HG03045 (cell line): ENCODE results near the gene CREB3L1.
"Not testable (repeated sequence)": the region's sequence is repeated elsewhere in the genome, so short reads cannot be mapped to it uniquely, and the experiment has no call there.

Experiments
- ATAC-seq: cut with Tn5 transposase; IDR thresholded peaks from one replicate; pipeline ENCODE4 v1.9.1; 2021; ENCODE audit warnings: mild to moderate bottlenecking, moderate library complexity; ENCODE audit not compliant: unreplicated experiment

The CREB3L1 gene

DNA sequence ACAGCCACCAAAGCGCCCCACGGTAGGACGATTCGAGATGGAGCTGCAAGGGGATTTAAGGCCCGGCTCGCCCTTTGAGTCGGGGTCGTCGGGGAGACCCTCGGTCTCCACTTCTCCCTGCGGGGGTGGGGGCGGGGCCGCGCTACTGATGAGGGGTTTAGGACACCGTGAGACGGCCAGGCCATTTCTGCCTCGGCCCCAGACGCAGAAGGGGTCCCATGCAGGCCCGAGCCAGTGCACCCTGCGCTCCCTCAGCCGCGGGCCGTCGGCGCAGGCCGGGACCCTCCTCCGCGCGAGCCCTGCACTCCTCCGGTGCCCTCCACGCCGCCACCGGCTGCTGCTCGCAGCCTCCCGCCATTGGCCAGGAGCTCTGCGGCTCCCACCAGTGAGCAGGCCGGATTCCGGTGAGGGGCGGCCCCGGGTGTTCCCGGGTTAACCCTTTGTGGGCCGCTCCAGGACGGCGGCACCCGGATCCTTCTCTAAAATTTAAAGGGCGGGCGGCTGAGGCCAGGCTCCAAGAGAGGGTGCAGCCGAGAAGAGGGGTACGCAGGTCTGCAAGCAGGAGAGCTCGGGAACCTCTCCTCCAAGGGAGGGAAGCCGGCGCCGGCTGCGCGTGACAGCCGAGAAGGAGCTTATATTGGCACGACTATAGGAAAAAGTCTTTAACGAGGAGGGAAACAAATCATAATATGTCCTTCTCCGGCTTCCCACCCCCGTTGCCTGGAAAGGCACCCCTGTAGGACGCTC is 18.0 kb downstream of the CREB3L1 start:
- peak; percentile 58 for ATAC-seq

DNA sequence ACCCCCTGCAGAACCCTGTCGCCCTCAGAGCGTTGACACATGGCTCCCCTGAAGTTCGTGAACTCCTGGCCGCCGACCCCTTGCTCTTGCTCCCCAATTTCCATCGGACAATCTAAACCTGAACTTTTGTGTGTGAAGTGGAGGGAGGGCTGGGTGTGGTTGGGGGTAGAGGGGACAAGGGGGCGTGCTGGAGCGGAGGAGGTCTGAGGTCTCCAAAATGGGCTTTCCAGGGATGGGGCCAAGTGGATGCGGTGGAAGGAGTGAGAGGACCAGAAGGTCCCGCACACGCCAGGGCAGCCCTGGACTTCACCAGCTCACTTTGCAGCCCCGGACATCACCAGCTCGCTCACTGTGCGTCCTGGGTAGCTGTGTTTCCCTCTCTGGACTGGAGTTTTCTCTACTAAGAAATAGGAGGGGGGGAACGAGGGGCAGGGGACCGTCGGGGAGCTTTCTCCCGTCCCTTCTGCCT is 18.6 kb downstream of the CREB3L1 start:
- ATAC-seq: no peak

- no peak for ATAC-seq
These were observed 19.3 kb downstream of the CREB3L1 start for GRCh38 chr11:46296528-46297448.

DNA sequence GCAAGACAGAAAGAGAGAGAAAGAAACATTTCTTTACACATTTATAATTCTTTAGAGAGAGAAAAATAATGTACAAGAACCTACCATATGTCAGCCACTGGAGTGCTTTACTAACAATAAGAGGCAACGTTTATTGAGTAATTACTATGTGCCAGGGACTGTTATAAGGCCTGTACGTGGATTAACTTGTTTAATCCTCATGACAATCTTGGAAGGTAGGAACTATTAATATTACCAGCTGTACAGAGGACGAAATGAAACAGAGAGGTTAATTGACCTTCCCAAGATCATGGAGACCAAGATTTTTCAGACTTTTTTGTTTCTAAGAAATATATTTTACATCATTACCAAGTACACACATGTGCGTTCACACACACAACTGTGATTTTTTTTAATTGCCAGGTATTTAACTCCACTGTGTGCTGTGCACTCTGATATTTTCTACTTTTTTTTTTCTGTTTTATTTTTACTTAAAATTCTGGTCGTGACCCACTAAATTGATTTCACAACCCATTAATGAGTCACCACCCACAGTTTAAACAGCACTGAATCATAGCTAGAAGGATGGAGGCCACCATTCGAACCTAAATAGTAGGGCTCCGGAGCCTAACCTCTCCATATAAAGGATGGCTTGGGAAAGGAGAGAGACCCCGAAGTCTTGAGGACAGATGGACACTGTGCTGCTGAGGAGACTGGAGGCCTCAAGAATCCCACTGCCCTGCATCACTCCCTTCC is 21.4 kb downstream of the CREB3L1 start:
- ATAC-seq: no peak

GRCh38 chr11:46299451-46299961 is 22.0 kb downstream of the CREB3L1 start:
- no peak for ATAC-seq

DNA sequence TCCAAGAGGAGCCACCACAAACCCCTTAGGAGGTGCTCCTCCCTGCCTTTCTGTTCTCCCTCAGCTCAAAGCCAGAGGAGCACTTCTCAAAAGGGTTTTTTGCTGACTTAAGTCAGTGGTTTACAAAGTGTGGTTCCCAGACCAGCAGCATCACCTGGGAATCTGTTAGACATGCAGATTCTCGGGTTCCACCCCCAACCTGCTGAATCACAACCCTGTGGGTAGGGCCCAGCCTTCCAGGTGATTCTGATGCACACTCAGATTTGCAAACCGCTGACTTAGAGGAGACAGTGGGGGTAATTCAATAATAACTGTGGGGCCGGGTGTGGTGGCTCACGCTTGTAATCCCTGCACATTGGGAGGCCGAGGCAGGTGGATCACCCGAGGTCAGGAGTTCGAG is 22.8 kb downstream of the CREB3L1 start:
- ATAC-seq: no peak

DNA sequence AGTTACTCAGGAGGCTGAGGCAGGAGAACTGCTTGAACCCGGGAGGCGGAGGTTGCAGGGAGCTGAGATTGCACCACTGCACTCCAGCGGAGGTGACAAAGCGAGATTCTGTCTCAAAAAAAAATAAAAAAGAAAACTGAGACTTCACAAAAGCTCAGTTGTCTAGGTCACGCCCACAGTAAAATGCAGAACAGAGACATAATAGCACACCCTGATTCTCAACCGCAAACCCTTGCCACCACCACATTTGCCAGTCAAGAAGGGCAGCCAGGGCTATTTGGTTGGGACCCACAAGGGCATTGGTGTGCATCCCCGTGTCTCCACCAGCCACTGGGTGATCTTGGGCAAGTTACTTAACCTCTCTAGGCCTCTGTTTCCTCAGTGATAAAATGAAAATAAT is 25.4 kb downstream of the CREB3L1 start:
- peak; percentile 82 for ATAC-seq

GRCh38 chr11:46304036-46304435 is 26.6 kb downstream of the CREB3L1 start:
- ATAC-seq: not testable (repeated sequence)

DNA sequence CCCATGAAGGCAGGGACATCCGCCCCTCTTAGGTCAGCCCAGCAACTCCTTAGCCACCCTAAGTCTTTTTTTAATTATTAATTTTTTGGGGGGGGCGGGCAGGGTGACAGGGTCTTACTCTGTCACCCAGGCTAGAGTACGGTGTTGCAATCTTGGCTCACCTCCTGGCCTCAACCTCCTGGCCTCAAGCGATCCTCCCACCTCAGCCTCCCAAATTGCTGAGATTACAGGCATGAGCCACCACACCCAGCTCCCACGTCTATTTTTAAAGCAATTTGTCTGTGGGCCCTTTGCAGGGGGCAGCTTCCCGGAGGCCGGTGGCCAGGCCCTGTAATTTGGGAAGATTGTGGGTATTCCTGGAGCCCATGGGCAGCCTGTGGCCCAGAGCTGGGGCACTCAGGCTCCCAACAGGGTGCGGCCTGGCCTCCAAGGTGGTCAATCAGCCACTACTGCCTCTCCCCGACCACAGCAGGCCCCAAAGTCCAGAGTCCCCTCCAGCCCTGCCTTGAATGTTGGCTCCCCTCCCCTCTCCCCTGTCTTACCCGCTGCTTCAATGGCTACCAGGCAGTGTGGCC is 27.2 kb downstream of the CREB3L1 start:
- ATAC-seq: no peak

- ATAC-seq: no peak
These were observed 27.8 kb downstream of the CREB3L1 start for GRCh38 chr11:46305295-46305694.

GRCh38 chr11:46306296-46306853 is 28.9 kb downstream of the CREB3L1 start:
- ATAC-seq: no peak

DNA sequence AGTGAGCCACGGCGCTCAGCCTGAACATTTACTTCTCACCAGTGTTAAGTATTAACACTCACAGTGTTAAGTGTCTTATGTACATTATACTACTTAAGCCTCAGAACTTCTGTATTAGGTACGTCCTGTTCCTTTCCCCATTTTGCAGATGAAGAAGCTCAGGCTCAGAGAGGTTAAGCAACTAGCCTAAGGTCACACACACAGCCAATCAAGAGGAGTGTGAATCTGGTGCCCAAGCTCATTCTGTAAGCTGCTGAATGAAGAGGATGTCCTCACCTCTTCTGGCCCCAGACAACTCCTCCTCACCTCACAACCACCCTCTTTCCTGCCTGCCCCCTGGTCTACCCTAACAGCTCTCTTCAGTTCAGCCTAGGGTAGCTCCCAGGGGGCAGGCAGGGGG is 29.9 kb downstream of the CREB3L1 start:
- no peak for ATAC-seq

- ATAC-seq: no peak
These were observed 30.4 kb downstream of the CREB3L1 start for GRCh38 chr11:46307785-46308341.

DNA sequence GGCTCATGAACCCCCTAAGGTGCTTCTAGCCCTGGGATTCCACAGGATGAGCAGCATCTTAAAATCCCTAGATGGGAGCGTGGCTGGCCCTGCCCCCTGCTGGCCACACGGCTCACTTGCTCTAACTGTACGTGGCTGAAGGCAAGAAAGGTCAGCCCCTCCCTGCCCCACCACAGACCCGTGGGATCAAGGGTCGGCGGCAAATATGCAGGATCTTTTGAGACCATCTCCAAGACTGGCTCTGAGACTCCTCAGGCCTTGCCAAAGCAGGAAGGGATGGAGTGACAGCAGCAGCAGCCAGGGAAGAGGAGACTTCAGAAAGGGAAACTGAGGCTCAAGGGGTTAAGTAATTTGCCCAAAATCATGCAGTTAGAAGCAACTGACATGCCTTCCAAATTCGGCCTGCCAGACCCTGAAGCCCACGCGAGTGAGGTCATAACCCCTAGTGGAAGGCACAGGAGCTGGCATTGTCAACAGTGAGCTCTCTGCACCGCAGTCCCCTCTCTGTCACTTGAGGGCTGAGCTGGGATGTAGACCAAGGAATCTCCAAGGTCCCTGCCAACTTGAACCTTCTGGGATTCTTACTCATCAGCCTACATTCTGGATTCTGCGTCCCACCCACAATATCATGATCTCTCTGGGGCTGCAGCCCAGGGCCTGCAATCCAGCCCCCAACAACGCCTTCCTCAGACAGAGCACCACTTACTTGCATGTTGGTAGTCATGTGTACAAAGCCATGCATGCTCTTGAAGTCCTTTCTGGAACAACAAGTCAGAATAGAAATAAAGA is 31.4 kb downstream of the CREB3L1 start:
- peak; percentile 62 for ATAC-seq

- ATAC-seq: no peak
These were observed 32.4 kb downstream of the CREB3L1 start for GRCh38 chr11:46309814-46310259.

GRCh38 chr11:46315033-46315738 is 37.7 kb downstream of the CREB3L1 start:
- ATAC-seq: no peak

DNA sequence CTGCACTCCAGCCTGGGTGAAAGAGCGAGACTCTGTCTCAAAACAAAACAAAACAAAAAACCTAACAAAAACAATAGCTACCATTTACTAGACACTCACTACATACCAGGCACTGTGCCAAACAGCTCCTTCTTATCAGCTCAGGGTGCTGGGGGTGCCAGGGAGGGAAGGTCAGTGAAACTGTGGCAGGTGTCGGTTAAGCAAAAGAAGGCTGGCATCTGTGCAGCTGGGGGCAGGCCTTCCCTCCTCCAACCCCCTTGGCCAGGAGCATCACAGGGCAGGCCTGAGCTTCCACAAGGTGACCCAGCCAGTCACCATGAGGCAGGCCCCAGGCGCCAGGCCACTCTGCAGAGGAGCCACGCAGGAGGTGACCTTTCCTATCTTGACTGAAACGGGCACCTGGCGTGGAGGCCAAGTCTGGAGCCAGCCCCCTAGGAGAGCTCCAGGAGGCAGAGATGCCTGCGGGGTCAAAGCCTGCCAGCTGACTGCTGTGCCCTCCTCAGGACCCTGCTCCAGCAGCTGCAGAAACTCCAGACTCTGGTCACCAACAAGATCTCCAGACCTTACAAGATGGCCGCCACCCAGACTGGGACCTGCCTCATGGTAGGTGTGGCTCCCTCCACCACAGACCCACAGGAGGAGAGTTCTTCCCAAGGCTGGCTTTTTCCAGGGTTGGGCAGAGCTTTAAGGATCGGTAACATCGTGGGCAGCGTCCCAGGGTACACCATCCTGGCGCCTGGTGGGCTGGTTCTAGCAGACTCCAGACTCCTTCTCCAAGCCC is 38.5 kb downstream of the CREB3L1 start:
- no peak for ATAC-seq

GRCh38 chr11:46319074-46319453 is 41.6 kb downstream of the CREB3L1 start:
- ATAC-seq: no peak
